ENCODE results near the gene PABPC4L.

Gene PABPC4L

GRCh38 chr4:134189480-134189879 is 12.1 kb downstream of the PABPC4L start:
- TF ChIP-seq CTCF (IDR thresholded peaks at IDR 0.05; ENCODE audit: insufficient read depth, low read length) = no peak
- no peak for TF ChIP-seq POLR2AphosphoS5 (IDR thresholded peaks at IDR 0.05; ENCODE audit: low read depth)
- TF ChIP-seq SPI1 (IDR thresholded peaks at IDR 0.05; ENCODE audit: borderline replicate concordance, low read depth) = no peak
- no peak for TF ChIP-seq REST (IDR thresholded peaks at IDR 0.05; ENCODE audit: insufficient replicate concordance, low read depth)
- TF ChIP-seq GABPA (IDR thresholded peaks at IDR 0.05; ENCODE audit: low read depth) = no peak
- no peak for DNase-seq (ENCODE audit: low read depth in 1 of 2, low spot score in 1 of 2)
- H3K27me3 ChIP-seq (ENCODE audit: insufficient read depth, poor library complexity, severe bottlenecking) = no peaks in the 10 kb centered on the region
- no peak overlapping the region for H3K27ac ChIP-seq (replicated peaks)
- H3K4me3 ChIP-seq (replicated peaks; ENCODE audit: insufficient read depth, low read length) = no peak overlapping the region

GRCh38 chr4:134178706-134179105 is 22.9 kb downstream of the PABPC4L start:
- no peak for TF ChIP-seq GABPA (IDR thresholded peaks at IDR 0.05; ENCODE audit: low read depth)
- TF ChIP-seq SPI1 (IDR thresholded peaks at IDR 0.05; ENCODE audit: borderline replicate concordance, low read depth) = no peak
- TF ChIP-seq POLR2AphosphoS5 (IDR thresholded peaks at IDR 0.05; ENCODE audit: low read depth) = no peak
- TF ChIP-seq CTCF (IDR thresholded peaks at IDR 0.05; ENCODE audit: insufficient read depth, low read length) = no peak
- no peak for TF ChIP-seq REST (IDR thresholded peaks at IDR 0.05; ENCODE audit: insufficient replicate concordance, low read depth)
- no peak overlapping the region for H3K4me3 ChIP-seq (replicated peaks; ENCODE audit: insufficient read depth, low read length)
- no peak overlapping the region for H3K27ac ChIP-seq (replicated peaks)
- no peaks in the 10 kb centered on the region for H3K27me3 ChIP-seq (ENCODE audit: insufficient read depth, poor library complexity, severe bottlenecking)
- DNase-seq (ENCODE audit: low read depth in 1 of 2, low spot score in 1 of 2) = no peak

GRCh38 chr4:134174271-134174670 is 27.3 kb downstream of the PABPC4L start:
- Histone ChIP-seq H3K27ac (replicated peaks) (no peak overlapping the region), H3K27me3 (ENCODE audit: insufficient read depth, poor library complexity, severe bottlenecking) (no peaks in the 10 kb centered on the region), H3K4me3 (replicated peaks; ENCODE audit: insufficient read depth, low read length) (no peak overlapping the region)
- TF ChIP-seq SPI1 (IDR thresholded peaks at IDR 0.05; ENCODE audit: borderline replicate concordance, low read depth) = no peak
- no peak for TF ChIP-seq CTCF (IDR thresholded peaks at IDR 0.05; ENCODE audit: insufficient read depth, low read length)
- TF ChIP-seq REST (IDR thresholded peaks at IDR 0.05; ENCODE audit: insufficient replicate concordance, low read depth) = no peak
- TF ChIP-seq POLR2AphosphoS5 (IDR thresholded peaks at IDR 0.05; ENCODE audit: low read depth) = no peak
- no peak for TF ChIP-seq GABPA (IDR thresholded peaks at IDR 0.05; ENCODE audit: low read depth)
- DNase-seq (ENCODE audit: low read depth in 1 of 2, low spot score in 1 of 2) = no peak

All from HL-60 (cell line).